ENCODE results near the gene TULP4. TPM values are rescaled to one million over a fixed set of nuclear protein-coding genes. Genes with fewer than 3 reads are reported as not detected.

TULP4 gene
- total RNA-seq, 1 donor from 2014 or later, result 18.5 TPM

DNA sequence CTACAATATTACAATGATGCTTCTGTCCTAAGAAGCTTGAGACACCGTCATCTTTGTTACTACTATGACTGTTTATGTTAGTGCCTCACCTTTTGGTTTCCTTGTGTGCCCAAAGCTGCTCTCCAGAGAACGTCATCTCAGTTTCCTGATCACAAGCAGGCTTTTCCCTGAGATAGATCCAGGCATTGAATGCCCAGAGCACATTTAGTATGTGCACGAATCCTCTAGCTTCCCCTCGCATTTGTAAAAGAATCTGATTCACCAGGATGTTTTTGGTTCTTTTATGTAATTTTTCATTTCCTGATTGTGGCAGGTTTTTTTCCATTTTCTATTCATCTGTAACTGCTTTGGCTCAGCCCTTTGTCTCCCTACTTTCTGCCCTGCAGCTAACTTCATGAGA lies 147.5 kb downstream of the TULP4 start:
- no peak for DNase-seq (ENCODE audit: low spot score in 2 of 2)
- Histone ChIP-seq H3K27me3 (no peaks in the 10 kb centered on the region), H3K9me3 (no peaks in the 10 kb centered on the region), H3K36me3 (peaks cover 0 to 14% of the 10 kb centered on the region in 2 donors), H3K4me1 (no peaks in the 10 kb centered on the region), H3K27ac (no peak overlapping the region), H3K4me3 (no peak overlapping the region)
- intact Hi-C loops (cut with DNase I), result loop anchor here (10.0 kb wide), 1 partner anchor 235 kb away; no protein-coding TSS in a partner anchor
- TF ChIP-seq, protein P1, sequence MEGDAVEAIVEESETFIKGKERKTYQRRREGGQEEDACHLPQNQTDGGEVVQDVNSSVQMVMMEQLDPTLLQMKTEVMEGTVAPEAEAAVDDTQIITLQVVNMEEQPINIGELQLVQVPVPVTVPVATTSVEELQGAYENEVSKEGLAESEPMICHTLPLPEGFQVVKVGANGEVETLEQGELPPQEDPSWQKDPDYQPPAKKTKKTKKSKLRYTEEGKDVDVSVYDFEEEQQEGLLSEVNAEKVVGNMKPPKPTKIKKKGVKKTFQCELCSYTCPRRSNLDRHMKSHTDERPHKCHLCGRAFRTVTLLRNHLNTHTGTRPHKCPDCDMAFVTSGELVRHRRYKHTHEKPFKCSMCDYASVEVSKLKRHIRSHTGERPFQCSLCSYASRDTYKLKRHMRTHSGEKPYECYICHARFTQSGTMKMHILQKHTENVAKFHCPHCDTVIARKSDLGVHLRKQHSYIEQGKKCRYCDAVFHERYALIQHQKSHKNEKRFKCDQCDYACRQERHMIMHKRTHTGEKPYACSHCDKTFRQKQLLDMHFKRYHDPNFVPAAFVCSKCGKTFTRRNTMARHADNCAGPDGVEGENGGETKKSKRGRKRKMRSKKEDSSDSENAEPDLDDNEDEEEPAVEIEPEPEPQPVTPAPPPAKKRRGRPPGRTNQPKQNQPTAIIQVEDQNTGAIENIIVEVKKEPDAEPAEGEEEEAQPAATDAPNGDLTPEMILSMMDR (IDR thresholded peaks at IDR 0.05), result no peak

DNA sequence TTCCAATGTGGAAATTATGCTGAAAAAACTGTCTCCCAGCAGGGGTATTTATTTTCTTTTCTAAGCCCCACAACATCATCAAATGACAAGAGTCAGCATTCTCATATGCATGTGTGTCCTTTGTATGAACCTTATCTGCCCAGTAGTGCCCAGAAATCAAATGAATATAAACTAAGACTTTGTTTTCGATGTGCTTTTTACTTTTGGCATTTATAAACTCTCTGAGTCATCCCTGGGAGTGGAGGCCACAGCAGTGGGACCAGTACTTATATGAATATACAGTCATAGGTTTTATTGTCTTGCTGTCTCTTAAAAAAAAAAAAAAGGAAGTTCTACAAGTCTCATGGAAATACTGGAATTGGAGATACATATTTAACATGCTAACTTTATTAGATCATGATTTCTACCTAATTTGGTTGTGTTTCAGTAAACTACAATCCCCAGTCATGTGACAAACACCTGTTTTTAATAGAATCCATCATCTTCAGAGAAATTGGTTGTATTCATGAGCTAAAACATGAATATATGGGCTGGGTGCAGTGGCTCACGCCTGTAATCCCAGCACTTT lies 148.4 kb downstream of the TULP4 start:
- intact Hi-C loops (cut with DNase I), result loop anchor here (10.0 kb wide), 1 partner anchor 236 kb away; no protein-coding TSS in a partner anchor
- Histone ChIP-seq H3K9me3 (no peaks in the 10 kb centered on the region), H3K36me3 (peaks cover 0 to 14% of the 10 kb centered on the region in 2 donors), H3K27me3 (no peaks in the 10 kb centered on the region), H3K27ac (no peak overlapping the region), H3K4me1 (no peaks in the 10 kb centered on the region), H3K4me3 (no peak overlapping the region)
- TF ChIP-seq, protein P1 (IDR thresholded peaks at IDR 0.05), result no peak
- no peak for DNase-seq (ENCODE audit: low spot score in 2 of 2)

DNA sequence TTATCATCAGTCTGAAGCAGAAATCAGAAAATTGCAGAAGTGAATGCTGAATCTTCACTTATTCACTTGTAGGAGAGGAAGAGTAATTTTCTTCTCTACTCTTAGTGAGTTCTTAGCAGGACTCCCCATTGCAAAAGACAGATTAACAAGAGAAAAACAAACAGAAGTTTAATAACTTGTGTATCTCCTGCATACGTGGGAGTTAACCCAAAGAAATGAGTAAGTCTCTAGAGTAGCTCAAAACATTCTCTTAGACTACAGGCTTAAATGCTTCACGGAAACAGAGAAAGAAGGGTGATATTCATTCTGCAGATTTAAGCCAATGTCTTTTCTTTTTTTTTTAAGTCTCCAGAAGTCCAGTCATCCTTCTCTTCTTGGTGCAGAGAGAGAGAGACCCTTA lies 149.7 kb downstream of the TULP4 start:
- intact Hi-C loops (cut with DNase I), result loop anchor here (10.0 kb wide), 1 partner anchor 237 kb away; no protein-coding TSS in a partner anchor
- H3K9me3 ChIP-seq, result no peaks in the 10 kb centered on the region
- no peaks in the 10 kb centered on the region for H3K4me1 ChIP-seq
- no peak overlapping the region for H3K27ac ChIP-seq
- TF ChIP-seq, protein P1 (IDR thresholded peaks at IDR 0.05), result no peak
- DNase-seq (ENCODE audit: low spot score in 2 of 2), result no peak
- peaks cover 0 to 14% of the 10 kb centered on the region in 2 donors for H3K36me3 ChIP-seq
- no peaks in the 10 kb centered on the region for H3K27me3 ChIP-seq
- no peak overlapping the region for H3K4me3 ChIP-seq

DNA sequence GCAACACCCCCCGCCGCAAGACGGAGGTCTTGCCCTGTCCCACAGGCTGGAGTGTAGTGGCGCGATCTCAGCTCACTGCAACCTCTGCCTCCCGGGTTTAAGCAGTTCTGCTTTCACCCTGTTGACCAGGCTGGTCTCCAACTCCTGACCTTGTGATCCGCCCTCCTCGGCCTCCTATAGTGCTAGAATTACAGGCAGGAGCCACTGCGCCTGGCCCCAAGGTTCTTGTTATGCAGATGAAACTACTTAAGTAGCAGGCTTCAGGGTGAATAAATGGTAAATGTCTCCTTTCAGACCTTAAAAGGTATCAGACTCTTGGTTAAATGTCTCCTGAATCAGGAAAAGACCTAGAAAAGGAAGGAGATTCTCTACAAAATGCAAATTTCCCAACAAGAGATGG lies 152.2 kb downstream of the TULP4 start:
- Histone ChIP-seq H3K27me3 (no peaks in the 10 kb centered on the region), H3K4me3 (no peak overlapping the region), H3K9me3 (no peaks in the 10 kb centered on the region), H3K36me3 (peaks cover 0 to 11% of the 10 kb centered on the region in 2 donors), H3K27ac (peak overlapping the region in 1 of 2 donors; percentile 18), H3K4me1 (no peaks in the 10 kb centered on the region)
- TF ChIP-seq, protein P1 (IDR thresholded peaks at IDR 0.05), result no peak
- intact Hi-C loops (cut with DNase I), result loop anchor here (10.0 kb wide), 1 partner anchor 240 kb away; no protein-coding TSS in a partner anchor
- DNase-seq (ENCODE audit: low spot score in 2 of 2), result no peak

DNA sequence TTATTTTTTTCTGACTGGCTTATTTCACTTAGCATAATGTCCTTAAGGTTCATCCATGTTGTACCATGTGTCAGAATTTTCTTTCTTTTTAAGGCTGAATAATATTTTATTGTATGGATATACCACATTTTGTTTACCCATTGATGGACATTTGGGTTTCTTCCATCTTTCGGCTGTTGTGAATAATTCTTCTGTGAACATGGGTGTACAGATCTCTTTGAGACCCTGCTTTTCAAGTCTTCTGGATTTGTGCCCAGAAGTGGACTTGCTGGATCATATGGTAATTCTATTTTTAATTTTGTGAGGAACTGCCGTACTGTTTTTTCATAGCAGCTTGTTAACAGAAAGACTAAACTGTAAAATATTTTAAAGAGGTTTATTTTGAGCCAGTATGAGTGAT lies 153.0 kb downstream of the TULP4 start:
- Histone ChIP-seq H3K4me1 (no peaks in the 10 kb centered on the region), H3K27ac (peak overlapping the region; percentile 11 to 18), H3K27me3 (no peaks in the 10 kb centered on the region), H3K4me3 (no peak overlapping the region), H3K36me3 (peaks cover 0 to 11% of the 10 kb centered on the region in 2 donors), H3K9me3 (no peaks in the 10 kb centered on the region)
- TF ChIP-seq, protein P1 (IDR thresholded peaks at IDR 0.05), result no peak
- no peak for DNase-seq (ENCODE audit: low spot score in 2 of 2)
- intact Hi-C loops (cut with DNase I), result loop anchor here (10.0 kb wide), 1 partner anchor 240 kb away; no protein-coding TSS in a partner anchor
